Adrenal gland (tissue), 5 donors: Measurements from ENCODE around the gene GPC6.

Source experiments
- POLR2A ChIP-seq, 2 donors: fragments of 450-650 bp; IDR thresholded peaks; one replicate each; pipeline ENCODE4 v1.6.1; 2017; ENCODE audit warnings: antibody characterized with exemption in 2 of 2, mild to moderate bottlenecking in 2 of 2, moderate library complexity in 1 of 2
- TF ChIP-seq, protein P1 (sequence below), 6 experiments: fragments of 450-650 bp in 4 of 6; fragments of 200-600 bp in 2 of 6; sonication (generic) in 1 of 6; IDR thresholded peaks; 1 replicate in 5 of 6; 2 replicates in 1 of 6; pipeline versions ENCODE4 v1.5.1 to v1.8.0; 2016 to 2021; ENCODE audit warnings: antibody characterized with exemption in 6 of 6, mild to moderate bottlenecking in 2 of 6, moderate library complexity in 1 of 6
- donor health status: DM: no; HTN: no; CAD: no.

- TF ChIP-seq, protein P1, sequence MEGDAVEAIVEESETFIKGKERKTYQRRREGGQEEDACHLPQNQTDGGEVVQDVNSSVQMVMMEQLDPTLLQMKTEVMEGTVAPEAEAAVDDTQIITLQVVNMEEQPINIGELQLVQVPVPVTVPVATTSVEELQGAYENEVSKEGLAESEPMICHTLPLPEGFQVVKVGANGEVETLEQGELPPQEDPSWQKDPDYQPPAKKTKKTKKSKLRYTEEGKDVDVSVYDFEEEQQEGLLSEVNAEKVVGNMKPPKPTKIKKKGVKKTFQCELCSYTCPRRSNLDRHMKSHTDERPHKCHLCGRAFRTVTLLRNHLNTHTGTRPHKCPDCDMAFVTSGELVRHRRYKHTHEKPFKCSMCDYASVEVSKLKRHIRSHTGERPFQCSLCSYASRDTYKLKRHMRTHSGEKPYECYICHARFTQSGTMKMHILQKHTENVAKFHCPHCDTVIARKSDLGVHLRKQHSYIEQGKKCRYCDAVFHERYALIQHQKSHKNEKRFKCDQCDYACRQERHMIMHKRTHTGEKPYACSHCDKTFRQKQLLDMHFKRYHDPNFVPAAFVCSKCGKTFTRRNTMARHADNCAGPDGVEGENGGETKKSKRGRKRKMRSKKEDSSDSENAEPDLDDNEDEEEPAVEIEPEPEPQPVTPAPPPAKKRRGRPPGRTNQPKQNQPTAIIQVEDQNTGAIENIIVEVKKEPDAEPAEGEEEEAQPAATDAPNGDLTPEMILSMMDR (IDR thresholded peaks at IDR 0.05), result no peak
- TF ChIP-seq POLR2A (IDR thresholded peaks at IDR 0.05), result no peak
These were observed 427.2 kb downstream of the GPC6 start for GRCh38 chr13:93653776-93654175.
